A549 (cell line): ENCODE data around the gene INHA. TPM values are rescaled to one million over a fixed set of nuclear protein-coding genes. Genes with fewer than 3 reads are reported as not detected.

Experiments used
- ATAC-seq, 2 experiments: fragments of 200-7000 bp in 1 of 2; fragments of >200 bp in 1 of 2; cut with Nextera tagmentation in 1 of 2; cut with Tn5 transposase in 1 of 2; 3 replicates each; pipeline versions ENCODE4 v1.8.0 to v1.9.1; 2018 to 2020; ENCODE audit warnings: mild to moderate bottlenecking in 1 of 2, moderate library complexity in 1 of 2
- CTCF ChIA-PET: fragments of 300-600 bp; sonication (Branson Sonifier 250); formaldehyde crosslinking; extraction: SDS; loops from one replicate; lab custom pipeline; 2021; ENCODE audit warnings: antibody characterized with exemption, inconsistent platforms; lab: Yijun Ruan, JAX
- POLR2A ChIA-PET: fragments of 350-600 bp; formaldehyde crosslinking; extraction: SDS; loops from one replicate; lab custom pipeline; 2021; ENCODE audit warnings: antibody characterized with exemption, inconsistent platforms; lab: Yijun Ruan, JAX
- DNase-seq, 2 experiments: peaks; one replicate each; pipeline versions ENCODE4 v3.0.0 to v3.0.0-alpha.2; 2011 to 2016; ENCODE audit warnings: low read depth in 1 of 2, low spot score in 1 of 2
- FAIRE-seq: peaks from 2 replicates; lab custom pipeline; 2011; peaks lifted over from hg19 to GRCh38; lab: Jason Lieb, UNC
- H3K27ac ChIP-seq, 2 experiments: fragments of >200 bp; sonication (Bioruptor Twin); formaldehyde crosslinking; 3 replicates each; pipeline ENCODE4 v1.5.1; 2016 to 2017
- H3K4me1 ChIP-seq: fragments of >200 bp; sonication (Bioruptor Twin); formaldehyde crosslinking; 3 replicates; pipeline ENCODE4 v1.6.1; 2016
- H3K4me2 ChIP-seq: fragments of >200 bp; sonication (Bioruptor Twin); formaldehyde crosslinking; 3 replicates; pipeline ENCODE4 v1.6.1; 2016
- H3K4me3 ChIP-seq: fragments of >200 bp; sonication (Bioruptor Twin); formaldehyde crosslinking; 3 replicates; pipeline ENCODE4 v1.5.1; 2016
- H3K9me3 ChIP-seq: fragments of >200 bp; sonication (Bioruptor Twin); formaldehyde crosslinking; 3 replicates; pipeline ENCODE4 v1.6.1; 2016
- BHLHE40 ChIP-seq: IDR thresholded peaks from 2 replicates; pipeline ENCODE4 v1.6.1; 2012; ENCODE audit warnings: low read depth, low read length, inconsistent platforms
- CBX2 ChIP-seq: fragments of 200-600 bp; sonication (generic); IDR thresholded peaks from 2 replicates; pipeline ENCODE4 v1.6.1; 2016; ENCODE audit warnings: low read depth, mild to moderate bottlenecking, borderline replicate concordance
- CEBPB ChIP-seq, 2 experiments: fragments of >200 bp in 1 of 2; sonication (Bioruptor Twin) in 1 of 2; formaldehyde crosslinking in 1 of 2; IDR thresholded peaks; 2 replicates each; pipeline ENCODE4 v1.6.1; 2012 to 2016
- EHMT2 ChIP-seq: fragments of 200-600 bp; sonication (generic); IDR thresholded peaks from 2 replicates; pipeline ENCODE4 v1.6.1; 2016; ENCODE audit warnings: antibody characterized with exemption, low read depth, mild to moderate bottlenecking, moderate library complexity
- ESRRA ChIP-seq: fragments of 150-350 bp; IDR thresholded peaks from 2 replicates; pipeline ENCODE4 v1.6.1; 2014; ENCODE audit warnings: mild to moderate bottlenecking, low read length, borderline replicate concordance
- FOSL2 ChIP-seq, 2 experiments: fragments of 450-650 bp in 1 of 2; fragments of >200 bp in 1 of 2; sonication (Bioruptor Twin) in 1 of 2; formaldehyde crosslinking; IDR thresholded peaks; 2 replicates each; pipeline versions ENCODE4 v1.5.0 to v1.6.1; 2016 to 2020; ENCODE audit warnings: mild to moderate bottlenecking in 1 of 2, moderate library complexity in 1 of 2
- HDAC2 ChIP-seq: fragments of 200-600 bp; sonication (generic); IDR thresholded peaks from 2 replicates; pipeline ENCODE4 v1.6.1; 2016
- HEYL ChIP-seq: fragments of 250-450 bp; sonication (Bioruptor Pico); IDR thresholded peaks from 2 replicates; pipeline ENCODE4 v1.8.0; 2021; ENCODE audit warnings: mild to moderate bottlenecking, moderate library complexity
- JUNB ChIP-seq: fragments of >200 bp; sonication (Bioruptor Twin); formaldehyde crosslinking; IDR thresholded peaks from 2 replicates; pipeline ENCODE4 v1.6.1; 2016
- MAZ ChIP-seq: fragments of 150-350 bp; IDR thresholded peaks from 2 replicates; pipeline ENCODE4 v1.6.1; 2014; ENCODE audit warnings: antibody characterized with exemption, low read depth, low read length, borderline replicate concordance
- PHF8 ChIP-seq: fragments of 200-600 bp; sonication (generic); IDR thresholded peaks from 2 replicates; pipeline ENCODE4 v1.6.1; 2016; ENCODE audit warnings: low read depth, mild to moderate bottlenecking, antibody characterized with exemption, moderate library complexity, borderline replicate concordance
- POLR2AphosphoS2 ChIP-seq: conservative IDR thresholded peaks from 2 replicates; pipeline ENCODE4 v1.6.1; 2012; ENCODE audit warnings: low read length, improper control_type of control experiment, inconsistent platforms
- RARB ChIP-seq: fragments of 250-450 bp; sonication (Bioruptor Pico); IDR thresholded peaks from 2 replicates; pipeline ENCODE4 v1.8.0; 2021; ENCODE audit warnings: mild to moderate bottlenecking, moderate library complexity
- RCOR1 ChIP-seq: fragments of 150-350 bp; IDR thresholded peaks from 2 replicates; pipeline ENCODE4 v1.6.1; 2014; ENCODE audit warnings: antibody characterized with exemption, low read length, low read depth
- ZNF302 ChIP-seq: fragments of 250-450 bp; sonication (Bioruptor Pico); IDR thresholded peaks from 2 replicates; pipeline ENCODE4 v1.9.0; 2021; ENCODE audit warnings: inconsistent platforms, mild to moderate bottlenecking, moderate library complexity
- ZSCAN20 ChIP-seq: fragments of 250-450 bp; sonication (Bioruptor Pico); IDR thresholded peaks from 2 replicates; pipeline ENCODE4 v1.8.0; 2022; ENCODE audit warnings: mild to moderate bottlenecking, moderate library complexity
- WGBS: methylation state at CpG from one replicate; pipeline ENCODE4 v1.1.6; 2017; ENCODE audit errors: missing lambda C conversion rate; 5-methylcytosine and 5-hydroxymethylcytosine counted together
- polyA plus RNA-seq, 4 experiments: library from polyadenylated mRNA; depleted of rRNA in 3 of 4; stranded (reverse); fragments of >200 nt; fragmentation: RNase III in 1 of 4; extraction: RNeasy Plus Mini Kit Qiagen cat#74134 plus additional on column Dnase treatment in 1 of 4; gene quantifications; 2 replicates in 3 of 4; 3 replicates in 1 of 4; pipeline ENCODE4 v1.2.3, GENCODE V29; 2011 to 2017
- TF ChIP-seq, protein P1 (sequence below): fragments of >200 bp; sonication (Bioruptor Twin); formaldehyde crosslinking; IDR thresholded peaks from 3 replicates; pipeline ENCODE4 v1.5.1; 2016
- TF ChIP-seq, protein P2 (sequence below): IDR thresholded peaks from 2 replicates; pipeline ENCODE4 v1.6.1; 2012
- TF ChIP-seq, protein P3 (sequence below): fragments of 250-450 bp; sonication (Bioruptor Pico); IDR thresholded peaks from 2 replicates; pipeline ENCODE4 v1.5.0; 2021; ENCODE audit warnings: mild to moderate bottlenecking, moderate library complexity, borderline replicate concordance
- TF ChIP-seq, protein P4 (sequence below): fragments of >200 bp; sonication (Bioruptor Twin); formaldehyde crosslinking; IDR thresholded peaks from 2 replicates; pipeline ENCODE4 v1.6.1; 2016

Gene INHA
- polyA plus RNA-seq, 2 of the 4 experiments (the other 2 are of a cell fraction): 0.49 to 0.72 TPM

DNA sequence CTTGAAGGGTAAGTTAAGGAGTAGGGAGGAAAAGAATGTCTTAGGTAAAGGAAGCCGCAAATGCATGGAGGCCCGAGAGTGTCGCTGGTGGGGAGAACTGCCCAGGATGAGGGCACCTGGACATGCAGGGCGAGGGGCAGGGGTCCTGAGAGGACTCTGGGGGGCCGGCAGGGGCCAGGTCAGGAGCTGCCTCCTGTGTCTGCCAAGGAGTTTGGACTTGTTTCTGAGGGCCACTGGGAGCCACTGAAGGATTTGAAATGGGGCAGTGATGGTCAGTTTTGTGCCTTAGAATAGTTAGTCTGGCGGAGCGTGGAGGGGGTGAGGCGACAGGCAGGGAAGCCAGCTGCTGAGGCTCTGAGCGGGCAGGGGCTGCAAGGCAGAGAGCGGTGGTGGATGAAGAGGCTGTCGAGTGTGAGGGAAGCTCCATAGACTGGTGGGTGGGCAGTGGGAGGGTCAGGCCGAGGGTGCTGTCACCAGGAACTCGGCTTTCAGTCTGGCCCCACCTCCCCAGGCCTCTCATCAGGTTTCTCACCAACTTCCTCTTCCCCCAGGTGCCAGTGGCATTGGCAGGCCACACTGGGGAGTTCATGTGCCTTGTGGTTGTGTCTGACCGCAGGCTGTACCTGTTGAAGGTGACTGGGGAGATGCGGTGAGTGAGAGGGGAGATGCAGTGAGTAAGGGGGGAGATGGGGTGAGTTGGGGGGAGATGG is 40.6 kb downstream of the INHA start (continued):
- TF ChIP-seq CEBPB (IDR thresholded peaks at IDR 0.05) (no peak), ESRRA (no peak), PHF8 (no peak), ZSCAN20 (CRISPR knock-in tag) (no peak)

DNA sequence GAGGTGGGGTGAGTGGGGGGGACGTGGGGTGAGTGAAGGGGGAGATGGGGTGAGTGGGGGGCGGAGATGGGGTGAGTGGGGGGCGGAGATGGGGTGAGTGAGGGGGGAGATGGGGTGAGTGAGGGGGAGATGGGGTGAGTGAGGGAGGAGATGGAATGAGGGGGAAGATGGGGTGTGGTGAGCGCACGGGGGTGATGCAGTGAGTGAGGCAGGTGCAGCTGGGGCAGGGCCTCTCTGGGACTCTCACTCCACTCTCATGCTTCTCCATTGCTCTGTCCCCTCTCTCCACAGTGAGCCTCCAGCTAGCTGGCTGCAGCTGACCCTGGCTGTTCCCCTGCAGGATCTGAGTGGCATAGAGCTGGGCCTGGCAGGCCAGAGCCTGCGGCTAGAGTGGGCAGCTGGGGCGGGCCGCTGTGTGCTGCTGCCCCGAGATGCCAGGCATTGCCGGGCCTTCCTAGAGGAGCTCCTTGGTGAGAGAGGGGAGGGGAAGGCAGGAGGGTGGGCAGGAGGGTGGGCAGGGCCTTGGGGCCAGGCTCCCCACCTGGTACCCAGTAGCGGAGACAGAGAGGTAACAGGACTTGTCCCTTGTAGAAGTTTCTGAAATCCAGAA is 41.5 kb downstream of the INHA start:
- CTCF ChIA-PET: interaction anchor here (1.4 to 2.6 kb wide), 2 partner anchors 29 to 72 kb away, joined by 4 to 8 read pairs; no protein-coding TSS in a partner anchor
- Histone ChIP-seq H3K27ac (no peak overlapping the region), H3K9me3 (no peaks in the 10 kb centered on the region), H3K4me1 (no peaks in the 10 kb centered on the region)
- WGBS: 97% methylated on average over 5 of the region's 11 CpGs
- no peak for DNase-seq
- peak in 1 of 2 experiments; percentile 12; a peak in 1 of 6 replicates for ATAC-seq
- POLR2A ChIA-PET: no interaction called here
- TF ChIP-seq EHMT2: no peak
- TF ChIP-seq HEYL (CRISPR knock-in tag): no peak
- TF ChIP-seq, protein P1, sequence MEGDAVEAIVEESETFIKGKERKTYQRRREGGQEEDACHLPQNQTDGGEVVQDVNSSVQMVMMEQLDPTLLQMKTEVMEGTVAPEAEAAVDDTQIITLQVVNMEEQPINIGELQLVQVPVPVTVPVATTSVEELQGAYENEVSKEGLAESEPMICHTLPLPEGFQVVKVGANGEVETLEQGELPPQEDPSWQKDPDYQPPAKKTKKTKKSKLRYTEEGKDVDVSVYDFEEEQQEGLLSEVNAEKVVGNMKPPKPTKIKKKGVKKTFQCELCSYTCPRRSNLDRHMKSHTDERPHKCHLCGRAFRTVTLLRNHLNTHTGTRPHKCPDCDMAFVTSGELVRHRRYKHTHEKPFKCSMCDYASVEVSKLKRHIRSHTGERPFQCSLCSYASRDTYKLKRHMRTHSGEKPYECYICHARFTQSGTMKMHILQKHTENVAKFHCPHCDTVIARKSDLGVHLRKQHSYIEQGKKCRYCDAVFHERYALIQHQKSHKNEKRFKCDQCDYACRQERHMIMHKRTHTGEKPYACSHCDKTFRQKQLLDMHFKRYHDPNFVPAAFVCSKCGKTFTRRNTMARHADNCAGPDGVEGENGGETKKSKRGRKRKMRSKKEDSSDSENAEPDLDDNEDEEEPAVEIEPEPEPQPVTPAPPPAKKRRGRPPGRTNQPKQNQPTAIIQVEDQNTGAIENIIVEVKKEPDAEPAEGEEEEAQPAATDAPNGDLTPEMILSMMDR: no peak
- no peak for TF ChIP-seq PHF8
- no peak for TF ChIP-seq POLR2AphosphoS2
- no peak for TF ChIP-seq HDAC2
- TF ChIP-seq, all 56 proteins: peak for 0
- Histone ChIP-seq H3K4me3 (no peak overlapping the region), H3K4me2 (no peak overlapping the region)
- FAIRE-seq: no peak

DNA sequence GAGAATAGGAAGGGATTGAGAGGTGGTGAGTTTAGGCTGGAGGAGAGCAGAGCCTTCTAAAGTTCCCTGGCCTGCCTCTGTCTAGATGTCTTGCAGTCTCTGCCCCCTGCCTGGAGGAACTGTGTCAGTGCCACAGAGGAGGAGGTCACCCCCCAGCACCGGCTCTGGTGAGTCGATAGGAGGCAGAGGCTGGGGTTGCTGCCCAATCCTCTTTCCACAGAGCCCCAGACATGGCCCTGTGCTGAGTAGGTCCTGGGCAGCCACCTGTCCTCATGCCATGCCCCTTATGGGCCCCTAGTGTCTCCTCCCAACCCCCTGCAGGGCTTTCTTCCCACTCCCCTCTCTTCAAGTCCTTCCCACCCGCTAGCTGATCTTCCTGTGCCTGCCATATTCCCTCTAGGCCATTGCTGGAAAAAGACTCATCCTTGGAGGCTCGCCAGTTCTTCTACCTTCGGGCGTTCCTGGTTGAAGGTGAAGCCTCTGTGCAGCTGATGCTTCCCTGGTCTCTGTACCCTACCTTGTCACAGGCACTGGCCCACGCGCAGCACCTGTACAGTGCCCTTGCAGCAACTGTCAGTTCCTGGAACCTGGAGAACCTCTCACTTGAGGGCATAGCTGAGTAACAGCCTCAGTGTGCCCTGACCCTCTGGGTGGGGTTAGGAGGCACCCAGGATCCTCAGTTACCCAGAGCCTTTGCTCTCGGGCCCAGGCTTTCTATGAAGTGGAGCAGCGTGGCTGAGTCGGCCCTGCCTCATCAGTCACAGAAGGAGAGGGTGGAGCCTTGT is 42.2 kb downstream of the INHA start:
- 91% methylated on average over 9 of the region's 11 CpGs for WGBS
- ChIA-PET CTCF (interaction anchor here (1.2 to 2.6 kb wide), 4 partner anchors 12 to 73 kb away, joined by 3 to 8 read pairs (median 4); no protein-coding TSS in a partner anchor), POLR2A (no interaction called here)
- FAIRE-seq (no peak), DNase-seq (no peak), ATAC-seq (no peak)
- Histone ChIP-seq H3K27ac (no peak overlapping the region), H3K4me2 (no peak overlapping the region), H3K9me3 (no peaks in the 10 kb centered on the region), H3K4me3 (no peak overlapping the region), H3K4me1 (no peaks in the 10 kb centered on the region)
- TF ChIP-seq RARB (CRISPR knock-in tag): no peak
- TF ChIP-seq MAZ: no peak

DNA sequence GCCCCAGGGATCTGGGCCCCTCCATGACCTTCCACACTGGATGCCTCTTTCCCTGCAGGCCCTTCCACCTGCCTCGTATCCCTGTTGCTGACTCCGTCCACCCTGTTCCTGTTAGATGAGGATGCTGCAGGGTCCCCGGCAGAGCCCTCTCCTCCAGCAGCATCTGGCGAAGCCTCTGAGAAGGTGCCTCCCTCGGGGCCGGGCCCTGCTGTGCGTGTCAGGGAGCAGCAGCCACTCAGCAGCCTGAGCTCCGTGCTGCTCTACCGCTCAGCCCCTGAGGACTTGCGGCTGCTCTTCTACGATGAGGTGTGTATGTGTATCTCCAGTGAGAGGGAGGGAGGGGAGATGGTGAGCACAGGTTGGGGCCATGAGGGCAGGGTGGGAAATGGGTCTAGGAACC is 42.9 kb downstream of the INHA start:
- FAIRE-seq (no peak), DNase-seq (no peak), ATAC-seq (no peak)
- ChIA-PET POLR2A (no interaction called here), CTCF (interaction anchor here (1.2 to 2.6 kb wide), 3 partner anchors 11 to 73 kb away, joined by 3 to 8 read pairs (median 4); no protein-coding TSS in a partner anchor)
- H3K4me2 ChIP-seq: no peak overlapping the region
- no peaks in the 10 kb centered on the region for H3K4me1 ChIP-seq
- H3K4me3 ChIP-seq: no peak overlapping the region
- no peak overlapping the region for H3K27ac ChIP-seq
- H3K9me3 ChIP-seq: no peaks in the 10 kb centered on the region
- 95% methylated on average over 7 of the region's 11 CpGs for WGBS
- TF ChIP-seq, protein P1: no peak
- TF ChIP-seq ZNF302: no peak
- TF ChIP-seq RARB (CRISPR knock-in tag): no peak
- no peak for TF ChIP-seq BHLHE40
- no peak for TF ChIP-seq CBX2
- no peak for TF ChIP-seq JUNB
- TF ChIP-seq FOSL2 (IDR thresholded peaks at IDR 0.05): no peak
- TF ChIP-seq FOSL2 (CRISPR knock-in tag; IDR thresholded peaks at IDR 0.05): no peak
- TF ChIP-seq, protein P2, sequence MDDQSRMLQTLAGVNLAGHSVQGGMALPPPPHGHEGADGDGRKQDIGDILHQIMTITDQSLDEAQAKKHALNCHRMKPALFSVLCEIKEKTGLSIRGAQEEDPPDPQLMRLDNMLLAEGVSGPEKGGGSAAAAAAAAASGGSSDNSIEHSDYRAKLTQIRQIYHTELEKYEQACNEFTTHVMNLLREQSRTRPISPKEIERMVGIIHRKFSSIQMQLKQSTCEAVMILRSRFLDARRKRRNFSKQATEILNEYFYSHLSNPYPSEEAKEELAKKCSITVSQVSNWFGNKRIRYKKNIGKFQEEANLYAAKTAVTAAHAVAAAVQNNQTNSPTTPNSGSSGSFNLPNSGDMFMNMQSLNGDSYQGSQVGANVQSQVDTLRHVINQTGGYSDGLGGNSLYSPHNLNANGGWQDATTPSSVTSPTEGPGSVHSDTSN: no peak
- TF ChIP-seq, protein P3, sequence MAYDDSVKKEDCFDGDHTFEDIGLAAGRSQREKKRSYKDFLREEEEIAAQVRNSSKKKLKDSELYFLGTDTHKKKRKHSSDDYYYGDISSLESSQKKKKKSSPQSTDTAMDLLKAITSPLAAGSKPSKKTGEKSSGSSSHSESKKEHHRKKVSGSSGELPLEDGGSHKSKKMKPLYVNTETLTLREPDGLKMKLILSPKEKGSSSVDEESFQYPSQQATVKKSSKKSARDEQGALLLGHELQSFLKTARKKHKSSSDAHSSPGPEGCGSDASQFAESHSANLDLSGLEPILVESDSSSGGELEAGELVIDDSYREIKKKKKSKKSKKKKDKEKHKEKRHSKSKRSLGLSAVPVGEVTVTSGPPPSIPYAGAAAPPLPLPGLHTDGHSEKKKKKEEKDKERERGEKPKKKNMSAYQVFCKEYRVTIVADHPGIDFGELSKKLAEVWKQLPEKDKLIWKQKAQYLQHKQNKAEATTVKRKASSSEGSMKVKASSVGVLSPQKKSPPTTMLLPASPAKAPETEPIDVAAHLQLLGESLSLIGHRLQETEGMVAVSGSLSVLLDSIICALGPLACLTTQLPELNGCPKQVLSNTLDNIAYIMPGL: no peak
- TF ChIP-seq RCOR1: no peak
- TF ChIP-seq, protein P4, sequence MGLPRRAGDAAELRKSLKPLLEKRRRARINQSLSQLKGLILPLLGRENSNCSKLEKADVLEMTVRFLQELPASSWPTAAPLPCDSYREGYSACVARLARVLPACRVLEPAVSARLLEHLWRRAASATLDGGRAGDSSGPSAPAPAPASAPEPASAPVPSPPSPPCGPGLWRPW: no peak
